WTC11 (cell line): ENCODE measurements around the gene BATF2.

Experiments
- CBFB ChIP-seq: sonication (generic); formaldehyde crosslinking; IDR thresholded peaks from 2 replicates; pipeline ENCODE4 v1.8.1; 2022; ENCODE audit warnings: mild to moderate bottlenecking, low read depth, missing genetic modification reagents
- SMAD3 ChIP-seq: sonication (generic); formaldehyde crosslinking; IDR thresholded peaks from 2 replicates; pipeline ENCODE4 v1.8.0; 2022; ENCODE audit warnings: missing genetic modification reagents, mild to moderate bottlenecking, borderline replicate concordance
- TF ChIP-seq, protein P1 (sequence below): sonication (generic); formaldehyde crosslinking; IDR thresholded peaks from 2 replicates; pipeline ENCODE4 v1.8.1; 2022; ENCODE audit warnings: mild to moderate bottlenecking, moderate library complexity, missing genetic modification reagents

GRCh38 chr11:65013130-65013887, 16.5 kb upstream of the BATF2 start:
- TF ChIP-seq, protein P1, sequence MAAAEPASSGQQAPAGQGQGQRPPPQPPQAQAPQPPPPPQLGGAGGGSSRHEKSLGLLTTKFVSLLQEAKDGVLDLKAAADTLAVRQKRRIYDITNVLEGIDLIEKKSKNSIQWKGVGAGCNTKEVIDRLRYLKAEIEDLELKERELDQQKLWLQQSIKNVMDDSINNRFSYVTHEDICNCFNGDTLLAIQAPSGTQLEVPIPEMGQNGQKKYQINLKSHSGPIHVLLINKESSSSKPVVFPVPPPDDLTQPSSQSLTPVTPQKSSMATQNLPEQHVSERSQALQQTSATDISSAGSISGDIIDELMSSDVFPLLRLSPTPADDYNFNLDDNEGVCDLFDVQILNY (CRISPR knock-in tag): no peak
- TF ChIP-seq SMAD3 (CRISPR knock-in tag) (no peak), CBFB (CRISPR knock-in tag) (no peak)
